GM12872 (cell line): ENCODE results near the gene KCNJ14.

Experiments
- TF ChIP-seq, protein P1 (sequence below): IDR thresholded peaks from 3 replicates; pipeline ENCODE4 v1.5.1; 2011; ENCODE audit warnings: low read depth, mild to moderate bottlenecking, low read length, moderate library complexity; ENCODE audit not compliant: insufficient read depth

The KCNJ14 gene

DNA sequence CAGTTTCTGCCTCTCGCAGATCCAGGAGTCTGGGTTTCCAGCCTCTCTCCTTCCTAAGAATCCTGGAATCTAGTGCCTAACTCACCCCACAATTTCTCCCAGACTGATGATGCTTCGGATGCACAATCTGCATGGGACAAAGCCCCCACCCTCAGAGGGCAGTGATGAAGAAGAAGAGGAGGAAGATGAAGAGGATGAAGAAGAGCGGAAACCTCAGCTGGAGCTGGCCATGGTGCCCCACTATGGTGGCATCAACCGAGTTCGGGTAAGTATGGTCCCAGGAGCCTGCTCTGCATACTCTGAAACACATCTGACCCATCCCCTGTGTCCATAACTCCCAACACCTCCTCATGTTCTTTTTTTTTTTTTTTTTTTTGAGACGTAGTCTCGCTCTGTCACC, 8.8 kb upstream of the KCNJ14 start:
- TF ChIP-seq, protein P1, sequence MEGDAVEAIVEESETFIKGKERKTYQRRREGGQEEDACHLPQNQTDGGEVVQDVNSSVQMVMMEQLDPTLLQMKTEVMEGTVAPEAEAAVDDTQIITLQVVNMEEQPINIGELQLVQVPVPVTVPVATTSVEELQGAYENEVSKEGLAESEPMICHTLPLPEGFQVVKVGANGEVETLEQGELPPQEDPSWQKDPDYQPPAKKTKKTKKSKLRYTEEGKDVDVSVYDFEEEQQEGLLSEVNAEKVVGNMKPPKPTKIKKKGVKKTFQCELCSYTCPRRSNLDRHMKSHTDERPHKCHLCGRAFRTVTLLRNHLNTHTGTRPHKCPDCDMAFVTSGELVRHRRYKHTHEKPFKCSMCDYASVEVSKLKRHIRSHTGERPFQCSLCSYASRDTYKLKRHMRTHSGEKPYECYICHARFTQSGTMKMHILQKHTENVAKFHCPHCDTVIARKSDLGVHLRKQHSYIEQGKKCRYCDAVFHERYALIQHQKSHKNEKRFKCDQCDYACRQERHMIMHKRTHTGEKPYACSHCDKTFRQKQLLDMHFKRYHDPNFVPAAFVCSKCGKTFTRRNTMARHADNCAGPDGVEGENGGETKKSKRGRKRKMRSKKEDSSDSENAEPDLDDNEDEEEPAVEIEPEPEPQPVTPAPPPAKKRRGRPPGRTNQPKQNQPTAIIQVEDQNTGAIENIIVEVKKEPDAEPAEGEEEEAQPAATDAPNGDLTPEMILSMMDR = no peak

DNA sequence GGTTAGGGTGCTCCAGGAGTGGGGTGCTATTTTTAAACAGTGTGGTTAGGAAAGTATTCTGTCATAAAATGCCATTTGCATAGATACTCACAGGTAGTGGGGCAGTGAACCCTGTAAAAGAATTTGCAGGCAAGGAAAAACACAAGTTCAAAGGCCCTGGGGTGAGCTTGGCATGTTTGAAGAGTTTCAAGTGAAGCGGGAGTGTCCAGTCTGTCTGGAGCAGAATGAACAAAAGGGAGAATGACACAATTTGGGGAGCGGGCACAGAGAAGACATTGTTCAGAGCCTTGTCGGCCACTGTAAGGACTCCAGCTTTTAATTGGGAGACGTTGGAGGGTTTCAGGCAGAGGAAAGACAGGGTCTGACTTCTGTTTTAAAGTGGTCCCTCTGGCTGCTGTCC, 6.8 kb upstream of the KCNJ14 start:
- TF ChIP-seq, protein P1 = no peak

DNA sequence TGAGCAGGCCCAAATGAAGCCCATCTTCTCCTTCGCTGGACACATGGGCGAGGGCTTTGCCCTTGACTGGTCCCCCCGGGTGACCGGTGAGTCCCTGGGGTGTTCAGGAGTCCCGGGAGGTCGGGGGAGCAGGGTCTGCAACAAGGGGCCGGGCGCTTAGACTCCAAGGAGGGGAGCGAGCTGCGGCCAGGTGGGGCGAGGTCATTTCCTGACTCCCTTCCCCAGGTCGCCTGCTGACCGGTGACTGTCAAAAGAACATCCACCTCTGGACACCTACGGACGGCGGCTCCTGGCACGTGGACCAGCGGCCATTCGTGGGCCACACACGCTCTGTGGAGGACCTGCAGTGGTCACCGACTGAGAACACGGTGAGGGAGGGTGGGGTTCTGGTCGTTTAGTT, 4.9 kb upstream of the KCNJ14 start:
- TF ChIP-seq, protein P1 = no peak

DNA sequence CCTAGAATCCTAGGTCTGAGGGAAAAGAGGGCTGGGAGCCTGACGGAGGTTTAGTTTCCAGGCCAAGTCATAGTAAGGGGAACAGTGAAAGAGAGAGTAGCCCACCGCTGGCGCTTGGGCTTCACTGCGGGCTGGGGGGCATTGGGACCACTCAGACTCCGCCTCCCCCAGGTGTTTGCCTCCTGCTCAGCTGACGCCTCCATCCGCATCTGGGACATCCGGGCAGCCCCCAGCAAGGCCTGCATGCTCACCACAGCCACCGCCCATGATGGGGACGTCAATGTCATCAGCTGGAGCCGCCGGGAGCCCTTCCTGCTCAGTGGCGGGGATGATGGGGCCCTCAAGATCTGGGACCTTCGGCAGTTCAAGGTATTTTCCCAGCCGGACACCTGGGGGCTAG, 4.5 kb upstream of the KCNJ14 start:
- TF ChIP-seq, protein P1 = no peak

DNA sequence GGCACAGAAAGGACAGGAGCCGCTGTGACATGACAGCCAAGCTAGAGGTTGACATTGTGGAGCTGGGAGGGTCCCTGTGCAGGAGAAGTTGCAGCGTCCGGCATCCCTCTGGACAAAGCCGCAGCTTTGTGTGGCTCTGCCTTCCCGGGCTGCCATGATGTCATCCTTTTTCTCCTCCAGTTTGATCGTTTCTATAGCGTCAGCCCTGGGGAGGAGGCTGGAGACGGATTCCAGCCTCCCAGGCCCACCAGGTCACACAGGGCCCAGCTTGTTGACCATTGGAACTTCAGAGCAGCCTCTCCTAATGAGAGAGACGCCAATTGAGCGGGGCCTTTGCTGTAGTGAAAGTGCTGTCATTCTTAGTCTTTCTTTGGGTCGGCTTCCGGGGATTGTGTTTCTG, 3.8 kb upstream of the KCNJ14 start:
- TF ChIP-seq, protein P1 = no peak

DNA sequence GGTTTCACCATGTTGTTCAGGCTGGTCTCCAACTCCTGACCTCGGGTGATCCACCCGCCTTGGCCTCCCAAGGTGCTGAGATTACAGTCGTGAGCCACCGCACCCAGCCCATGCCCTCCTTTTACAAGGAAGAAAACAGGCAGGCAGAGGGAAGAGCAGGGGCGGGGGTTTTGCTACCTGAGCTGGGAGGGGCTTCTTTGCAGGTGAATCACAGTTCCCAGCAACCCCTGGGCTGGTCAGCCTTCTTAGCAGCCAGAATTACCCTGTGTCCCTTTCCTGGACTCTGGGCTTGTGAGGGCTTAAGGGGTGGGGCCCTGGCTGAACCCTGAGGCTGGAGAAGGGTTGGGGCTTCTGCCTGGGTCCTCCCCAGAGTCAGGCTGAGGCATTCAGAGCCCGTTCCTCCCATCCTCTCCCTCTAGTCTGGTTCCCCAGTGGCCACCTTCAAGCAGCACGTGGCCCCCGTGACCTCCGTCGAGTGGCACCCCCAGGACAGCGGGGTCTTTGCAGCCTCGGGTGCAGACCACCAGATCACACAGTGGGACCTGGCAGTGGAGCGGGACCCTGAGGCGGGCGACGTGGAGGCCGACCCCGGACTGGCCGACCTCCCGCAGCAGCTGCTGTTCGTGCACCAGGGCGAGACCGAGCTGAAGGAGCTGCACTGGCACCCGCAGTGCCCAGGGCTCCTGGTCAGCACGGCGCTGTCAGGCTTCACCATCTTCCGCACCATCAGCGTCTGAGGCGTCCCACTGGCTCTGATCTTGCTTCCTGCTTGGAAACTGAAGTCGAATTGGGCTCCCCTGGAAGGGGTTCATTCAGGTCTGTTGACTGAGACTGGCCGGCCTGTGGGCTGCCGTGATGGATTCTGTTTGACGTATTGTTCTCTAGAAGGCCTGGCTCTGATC, 2.8 kb upstream of the KCNJ14 start:
- TF ChIP-seq, protein P1 = no peak

DNA sequence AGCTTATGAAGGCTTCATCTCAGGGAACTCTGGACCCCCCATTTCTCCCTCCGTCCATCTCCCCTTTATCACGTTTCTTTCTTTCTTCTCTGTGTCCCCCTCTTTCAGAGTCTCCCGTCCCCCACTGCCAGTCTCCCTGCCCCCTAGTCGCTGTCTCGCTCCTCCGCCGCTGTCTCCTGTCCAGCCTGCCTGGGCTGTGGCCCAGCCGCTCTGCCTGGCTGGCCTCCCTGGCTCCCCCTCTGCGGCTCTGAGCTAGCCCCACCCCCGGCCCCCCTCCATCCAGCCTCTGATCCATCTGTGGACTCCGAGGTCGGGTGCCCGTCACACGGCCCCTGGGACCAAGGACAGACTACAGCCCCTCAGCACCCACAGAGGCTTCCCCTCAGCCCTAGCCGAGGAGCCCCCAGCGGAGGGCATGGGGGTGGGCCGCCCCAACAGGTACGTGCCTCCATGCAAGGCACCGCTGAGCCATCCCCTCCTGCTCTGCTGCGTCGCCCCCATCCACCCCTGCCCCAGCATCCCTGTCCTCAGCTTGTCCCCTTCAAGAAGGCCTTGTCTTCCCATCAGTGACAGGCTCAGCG, 1.1 kb upstream of the KCNJ14 start:
- TF ChIP-seq, protein P1 = no peak
